OCI-LY3 (cell line): Measurements from ENCODE around the gene PTPRN2.

Experiments
- H2AFZ ChIP-seq: fragments of 200-600, 300-600 bp; shearing (Covaris generic); 2 replicates; pipeline ENCODE4 v1.6.0; 2014; ENCODE audit warnings: antibody characterized with exemption, low read depth, low read length
- H3K27ac ChIP-seq: fragments of 200-600, 300-600 bp; sonication (generic); 2 replicates; pipeline ENCODE4 v1.5.1; 2014; ENCODE audit warnings: mild to moderate bottlenecking, low read length, moderate library complexity, mixed read lengths
- H3K27me3 ChIP-seq: fragments of 200-600, 300-600 bp; sonication (generic); 2 replicates; pipeline ENCODE4 v1.6.1; 2014; ENCODE audit warnings: low read depth, low read length, mixed read lengths
- H3K36me3 ChIP-seq: fragments of 200-600, 300-600 bp; sonication (generic); replicated peaks from 2 replicates; pipeline ENCODE3; 2014; ENCODE audit warnings: low read depth, low read length, mixed read lengths
- H3K4me1 ChIP-seq: fragments of 300-600, 200-600 bp; sonication (generic); 2 replicates; pipeline ENCODE4 v1.6.1; 2014; ENCODE audit warnings: low read length, mixed read lengths
- H3K4me2 ChIP-seq: fragments of 200-600, 300-600 bp; sonication (generic); 2 replicates; pipeline ENCODE4 v1.6.1; 2014; ENCODE audit warnings: low read length, mixed read lengths
- H3K4me3 ChIP-seq: fragments of 300-600, 200-600 bp; sonication (generic); 2 replicates; pipeline ENCODE4 v1.5.1; 2014; ENCODE audit warnings: antibody characterized with exemption, mild to moderate bottlenecking, low read length, moderate library complexity
- H3K79me2 ChIP-seq: fragments of 300-600, 200-600 bp; shearing (Covaris generic); 2 replicates; pipeline ENCODE4 v1.6.1; 2014; ENCODE audit warnings: mild to moderate bottlenecking, low read length, mixed read lengths
- H3K9ac ChIP-seq: fragments of 300-600, 200-600 bp; shearing (Covaris generic); 2 replicates; pipeline ENCODE4 v1.6.0; 2014; ENCODE audit warnings: mild to moderate bottlenecking, low read length, moderate library complexity
- H3K9me3 ChIP-seq: fragments of 200-600, 300-600 bp; shearing (Covaris generic); 2 replicates; pipeline ENCODE4 v1.6.1; 2014; ENCODE audit warnings: low read length, mixed read lengths; ENCODE audit not compliant: insufficient read depth
- H4K20me1 ChIP-seq: fragments of 200-600, 300-600 bp; sonication (generic); 2 replicates; pipeline ENCODE4 v1.6.1; 2016; ENCODE audit warnings: low read length, mixed read lengths; ENCODE audit not compliant: insufficient read depth
- CTCF ChIP-seq: fragments of 200-600, 300-600 bp; sonication (generic); IDR thresholded peaks from 2 replicates; pipeline ENCODE4 v1.5.1; 2014; ENCODE audit warnings: antibody characterized with exemption, low read length, low read depth
- EZH2phosphoT487 ChIP-seq: fragments of 200-600 bp; shearing (Covaris generic); IDR thresholded peaks from 2 replicates; pipeline ENCODE4 v1.6.1; 2018; ENCODE audit warnings: antibody characterized with exemption, mixed run types, low read depth

Gene PTPRN2

GRCh38 chr7:157818701-157819454, 768.7 kb downstream of the PTPRN2 start:
- no peaks in the 10 kb centered on the region for H3K36me3 ChIP-seq
- no peaks in the 10 kb centered on the region for H3K27me3 ChIP-seq
- H2AFZ ChIP-seq, result no peak overlapping the region
- H3K27ac ChIP-seq, result no peak overlapping the region
- H3K4me1 ChIP-seq, result no peaks in the 10 kb centered on the region
- TF ChIP-seq CTCF, result no peak
- no peak for TF ChIP-seq EZH2phosphoT487
- H3K4me3 ChIP-seq, result no peak overlapping the region
- H3K9ac ChIP-seq, result no peak overlapping the region
- no peaks in the 10 kb centered on the region for H3K79me2 ChIP-seq
- H4K20me1 ChIP-seq, result no peaks in the 10 kb centered on the region
- H3K4me2 ChIP-seq, result no peak overlapping the region
- no peaks in the 10 kb centered on the region; the same call in 1 of the 2 replicates for H3K9me3 ChIP-seq

- no peaks in the 10 kb centered on the region for H4K20me1 ChIP-seq
- TF ChIP-seq EZH2phosphoT487, result no peak
- TF ChIP-seq CTCF, result no peak
- no peaks in the 10 kb centered on the region for H3K27me3 ChIP-seq
These were observed 769.5 kb downstream of the PTPRN2 start for GRCh38 chr7:157817944-157818700.

GRCh38 chr7:157817433-157817832, 770.2 kb downstream of the PTPRN2 start:
- Histone ChIP-seq H2AFZ (no peak overlapping the region), H3K27me3 (no peaks in the 10 kb centered on the region), H4K20me1 (no peaks in the 10 kb centered on the region), H3K79me2 (no peaks in the 10 kb centered on the region), H3K4me1 (no peaks in the 10 kb centered on the region), H3K36me3 (no peaks in the 10 kb centered on the region), H3K9ac (no peak overlapping the region), H3K4me2 (no peak overlapping the region), H3K27ac (no peak overlapping the region), H3K9me3 (no peaks in the 10 kb centered on the region; the same call in 1 of the 2 replicates), H3K4me3 (no peak overlapping the region)
- TF ChIP-seq EZH2phosphoT487 (no peak), CTCF (no peak)

More at GRCh38 chr7:157817944-157818700, 769.5 kb downstream of the PTPRN2 start:
- Histone ChIP-seq H3K36me3 (no peaks in the 10 kb centered on the region), H2AFZ (no peak overlapping the region), H3K9ac (no peak overlapping the region), H3K27ac (no peak overlapping the region), H3K79me2 (no peaks in the 10 kb centered on the region), H3K4me1 (no peaks in the 10 kb centered on the region), H3K9me3 (no peaks in the 10 kb centered on the region; the same call in 1 of the 2 replicates), H3K4me3 (no peak overlapping the region), H3K4me2 (no peak overlapping the region)

- no peak for TF ChIP-seq CTCF
- TF ChIP-seq EZH2phosphoT487, result no peak
- Histone ChIP-seq H3K79me2 (no peaks in the 10 kb centered on the region), H3K9ac (no peak overlapping the region), H3K36me3 (no peaks in the 10 kb centered on the region), H3K4me1 (no peaks in the 10 kb centered on the region), H3K9me3 (no peaks in the 10 kb centered on the region; the same call in 1 of the 2 replicates), H3K27me3 (no peaks in the 10 kb centered on the region), H4K20me1 (no peaks in the 10 kb centered on the region), H3K27ac (no peak overlapping the region), H3K4me3 (no peak overlapping the region), H2AFZ (no peak overlapping the region), H3K4me2 (no peak overlapping the region)
These were observed 770.9 kb downstream of the PTPRN2 start for GRCh38 chr7:157816526-157817250.
